Suppressor macrophage treated with lipopolysaccharide for 4 hours (primary cell): ENCODE results near the gene CDK5R2.
A peak's percentile ranks its signal among the peaks of the same experiment; 100 is the strongest.

Source experiments
- DNase-seq: peaks from one replicate; pipeline ENCODE4 v3.0.0-alpha.2; 2020

Gene CDK5R2

GRCh38 chr2:218990612-218991011 lies 31.1 kb downstream of the CDK5R2 start:
- DNase-seq: no peak

- no peak for DNase-seq
Observed at GRCh38 chr2:218991674-218992168, 32.3 kb downstream of the CDK5R2 start.

- DNase-seq: no peak
Observed at GRCh38 chr2:218992196-218992595, 32.7 kb downstream of the CDK5R2 start.

GRCh38 chr2:218992703-218993344 lies 33.4 kb downstream of the CDK5R2 start:
- DNase-seq: no peak

GRCh38 chr2:218993345-218994315 lies 34.2 kb downstream of the CDK5R2 start, which contains the start of gene CRYBA2:
TSS of gene CRYBA2 (minus strand) at chr2:218993422. CDS start at chr2:218993176, 246 bp downstream.
- DNase-seq: peak; percentile 12

- no peak for DNase-seq
Observed at GRCh38 chr2:218995561-218995960, 36.1 kb downstream of the CDK5R2 start.

GRCh38 chr2:218995972-218996711 lies 36.7 kb downstream of the CDK5R2 start:
- peak; percentile 89 for DNase-seq

GRCh38 chr2:218996937-218997336 lies 37.5 kb downstream of the CDK5R2 start:
- DNase-seq: no peak

- DNase-seq: no peak
Observed at GRCh38 chr2:218997731-218998130, 38.3 kb downstream of the CDK5R2 start.

- no peak for DNase-seq
Observed at GRCh38 chr2:218998414-218999002, 39.0 kb downstream of the CDK5R2 start.

- no peak for DNase-seq
Observed at GRCh38 chr2:218999021-218999880, 39.8 kb downstream of the CDK5R2 start.

GRCh38 chr2:218999881-219000568 lies 40.6 kb downstream of the CDK5R2 start:
- DNase-seq: no peak

GRCh38 chr2:219000569-219000960 lies 41.1 kb downstream of the CDK5R2 start:
- no peak for DNase-seq

- DNase-seq: no peak
Observed at GRCh38 chr2:219001100-219001576, 41.7 kb downstream of the CDK5R2 start.

- DNase-seq: no peak
Observed at GRCh38 chr2:219001577-219002394, 42.3 kb downstream of the CDK5R2 start.

- no peak for DNase-seq
Observed at GRCh38 chr2:219002395-219003266, 43.2 kb downstream of the CDK5R2 start.

GRCh38 chr2:219003267-219003634 lies 43.8 kb downstream of the CDK5R2 start:
- DNase-seq: peak; percentile 27

- no peak for DNase-seq
Observed at GRCh38 chr2:219003979-219004378, 44.5 kb downstream of the CDK5R2 start.

- no peak for DNase-seq
Observed at GRCh38 chr2:219009294-219009693, 49.8 kb downstream of the CDK5R2 start.
